SK-N-SH (cell line): ENCODE data around the gene BDKRB1. TPM values are rescaled to one million over a fixed set of nuclear protein-coding genes. Genes with fewer than 3 reads are reported as not detected.

Experiments used
- CTCF ChIA-PET: fragments of 300-600, 350-600 bp; formaldehyde crosslinking; extraction: SDS; loops from one replicate; lab custom pipeline; 2021; lab: Yijun Ruan, JAX
- POLR2A ChIA-PET: fragments of 350-600 bp; sonication (Branson Sonifier 250); formaldehyde crosslinking; extraction: SDS; loops from one replicate; lab custom pipeline; 2020; ENCODE audit warnings: antibody characterized with exemption, inconsistent platforms; lab: Yijun Ruan, JAX
- DNase-seq: peaks from one replicate; pipeline ENCODE4 v3.0.0; 2012
- H2AFZ ChIP-seq: fragments of 200-600 bp; sonication (generic); 2 replicates; pipeline ENCODE4 v1.8.1; 2016; ENCODE audit warnings: antibody characterized with exemption, mild to moderate bottlenecking, low read depth
- H3F3A ChIP-seq: fragments of 200-600 bp; sonication (generic); replicated peaks from 2 replicates; pipeline ENCODE3; 2016; ENCODE audit warnings: antibody characterized with exemption, mild to moderate bottlenecking; ENCODE audit not compliant: insufficient read depth
- H3K27ac ChIP-seq, 2 experiments: fragments of 200-500 bp in 1 of 2; fragments of 200-600 bp in 1 of 2; sonication (Bioruptor generic) in 1 of 2; sonication (generic), shearing (Covaris generic) in 1 of 2; 2 replicates each; pipeline versions ENCODE4 v1.5.1 to v1.6.1; 2014 to 2016; ENCODE audit warnings: low read depth in 2 of 2, inconsistent platforms in 1 of 2, low read length in 1 of 2, mild to moderate bottlenecking in 1 of 2, mixed read lengths in 1 of 2
- H3K27me3 ChIP-seq: fragments of 200-600 bp; sonication (generic), shearing (Covaris generic); 2 replicates; pipeline ENCODE4 v1.6.1; 2016; ENCODE audit warnings: mixed run types; ENCODE audit not compliant: insufficient read depth
- H3K36me3 ChIP-seq, 2 experiments: fragments of 200-500 bp in 1 of 2; fragments of 200-600 bp in 1 of 2; sonication (Bioruptor generic) in 1 of 2; sonication (generic) in 1 of 2; replicated peaks in 1 of 2; 2 replicates each; pipeline versions ENCODE3 to v1.5.1; 2014 to 2016; ENCODE audit warnings: low read length in 1 of 2, mild to moderate bottlenecking in 1 of 2; ENCODE audit not compliant: insufficient read depth in 2 of 2, control insufficient read depth in 1 of 2
- H3K4me1 ChIP-seq, 2 experiments: fragments of 200-500 bp in 1 of 2; fragments of 200-600 bp in 1 of 2; sonication (Bioruptor generic) in 1 of 2; sonication (generic), shearing (Covaris generic) in 1 of 2; 2 replicates each; pipeline versions ENCODE4 v1.5.1 to v1.6.1; 2014 to 2016; ENCODE audit warnings: low read depth in 1 of 2, low read length in 1 of 2, mixed run types in 1 of 2; ENCODE audit not compliant: insufficient read depth in 2 of 2, control insufficient read depth in 1 of 2
- H3K4me2 ChIP-seq: fragments of 200-600 bp; sonication (generic), shearing (Covaris generic); 2 replicates; pipeline ENCODE4 v1.6.1; 2017; ENCODE audit warnings: mixed run types
- H3K4me3 ChIP-seq, 2 experiments: fragments of 200-500 bp in 1 of 2; fragments of 200-600 bp in 1 of 2; sonication (Bioruptor generic) in 1 of 2; sonication (generic), shearing (Covaris generic) in 1 of 2; 2 replicates each; pipeline versions ENCODE4 v1.5.1 to v1.8.1; 2014 to 2016; ENCODE audit warnings: low read depth in 2 of 2, inconsistent platforms in 1 of 2, low read length in 1 of 2, mild to moderate bottlenecking in 1 of 2, mixed read lengths in 1 of 2, moderate library complexity in 1 of 2
- H3K79me2 ChIP-seq: fragments of 200-600 bp; sonication (generic); 2 replicates; pipeline ENCODE4 v1.8.1; 2017; ENCODE audit warnings: mild to moderate bottlenecking; ENCODE audit not compliant: insufficient read depth
- H3K9ac ChIP-seq: fragments of 200-600 bp; sonication (generic); 2 replicates; pipeline ENCODE4 v1.6.1; 2017; ENCODE audit warnings: mixed run types
- H3K9me2 ChIP-seq: fragments of 200-600 bp; sonication (generic); 2 replicates; pipeline ENCODE4 v1.6.1; 2017; ENCODE audit warnings: mixed run types
- H3K9me3 ChIP-seq: fragments of 200-600 bp; sonication (generic); 2 replicates; pipeline ENCODE4 v1.6.1; 2017; ENCODE audit warnings: mixed run types, mild to moderate bottlenecking, moderate library complexity
- H4K20me1 ChIP-seq: fragments of 200-600 bp; sonication (generic); 2 replicates; pipeline ENCODE4 v1.6.1; 2017; ENCODE audit warnings: mild to moderate bottlenecking, mixed run types; ENCODE audit not compliant: insufficient read depth
- CHD2 ChIP-seq: fragments of 150-350 bp; IDR thresholded peaks from 2 replicates; pipeline ENCODE4 v1.6.1; 2018; ENCODE audit warnings: low read length; ENCODE audit not compliant: partially characterized antibody
- FOXM1 ChIP-seq: IDR thresholded peaks from 2 replicates; pipeline ENCODE4 v1.4.0; 2012; ENCODE audit warnings: low read depth, mild to moderate bottlenecking
- JUND ChIP-seq: IDR thresholded peaks from 2 replicates; pipeline ENCODE4 v1.4.0; 2012
- NFIC ChIP-seq: IDR thresholded peaks from 2 replicates; pipeline ENCODE4 v1.4.0; 2012; ENCODE audit warnings: borderline replicate concordance
- NRF1 ChIP-seq: IDR thresholded peaks from 2 replicates; pipeline ENCODE4 v1.6.1; 2012; ENCODE audit warnings: low read depth, mild to moderate bottlenecking, low read length
- RAD21 ChIP-seq: IDR thresholded peaks from 2 replicates; pipeline ENCODE4 v1.6.1; 2012; ENCODE audit warnings: mild to moderate bottlenecking, low read length
- TEAD4 ChIP-seq: IDR thresholded peaks from 2 replicates; pipeline ENCODE4 v1.4.0; 2012; ENCODE audit warnings: mild to moderate bottlenecking, borderline replicate concordance; ENCODE audit not compliant: insufficient read depth
- YY1 ChIP-seq: IDR thresholded peaks from 2 replicates; pipeline ENCODE4 v1.4.0; 2012; ENCODE audit warnings: low read depth, mild to moderate bottlenecking
- WGBS: methylation state at CpG from one replicate; pipeline ENCODE4 v1.1.6; 2017; ENCODE audit warnings: low lambda C conversion rate; 5-methylcytosine and 5-hydroxymethylcytosine counted together
- polyA plus RNA-seq, 3 experiments: library from polyadenylated mRNA; depleted of rRNA; stranded (reverse); fragments of >200 nt; gene quantifications; 2 replicates each; pipeline ENCODE4 v1.2.3, GENCODE V29; 2012
- TF ChIP-seq, protein P1 (sequence below): IDR thresholded peaks from 2 replicates; pipeline ENCODE4 v1.6.1; 2012; ENCODE audit warnings: mild to moderate bottlenecking, low read depth, low read length, moderate library complexity

The BDKRB1 gene
- polyA plus RNA-seq, 1 of the 3 experiments (the other 2 are of a cell fraction), result 14.4 TPM

DNA sequence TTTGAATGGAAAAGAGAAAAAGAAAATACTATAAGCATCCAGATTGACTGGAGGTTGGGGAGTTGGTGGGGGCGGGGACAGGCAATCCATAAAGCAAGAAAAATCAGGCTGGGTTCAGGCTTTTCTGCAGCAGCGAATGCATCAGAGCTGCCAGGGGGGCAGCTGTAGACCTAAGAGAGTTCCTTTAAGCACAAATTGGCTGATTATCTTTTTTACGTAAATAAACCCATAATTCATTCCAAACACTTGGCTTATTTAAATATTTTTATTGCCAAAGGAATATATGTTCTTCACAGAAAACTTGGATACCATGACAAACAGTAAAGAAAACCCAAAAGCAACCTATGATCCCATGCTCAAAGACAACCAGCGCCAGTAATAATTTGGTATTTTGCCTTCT lies 41.2 kb upstream of the BDKRB1 start (continued):
- TF ChIP-seq, protein P1, sequence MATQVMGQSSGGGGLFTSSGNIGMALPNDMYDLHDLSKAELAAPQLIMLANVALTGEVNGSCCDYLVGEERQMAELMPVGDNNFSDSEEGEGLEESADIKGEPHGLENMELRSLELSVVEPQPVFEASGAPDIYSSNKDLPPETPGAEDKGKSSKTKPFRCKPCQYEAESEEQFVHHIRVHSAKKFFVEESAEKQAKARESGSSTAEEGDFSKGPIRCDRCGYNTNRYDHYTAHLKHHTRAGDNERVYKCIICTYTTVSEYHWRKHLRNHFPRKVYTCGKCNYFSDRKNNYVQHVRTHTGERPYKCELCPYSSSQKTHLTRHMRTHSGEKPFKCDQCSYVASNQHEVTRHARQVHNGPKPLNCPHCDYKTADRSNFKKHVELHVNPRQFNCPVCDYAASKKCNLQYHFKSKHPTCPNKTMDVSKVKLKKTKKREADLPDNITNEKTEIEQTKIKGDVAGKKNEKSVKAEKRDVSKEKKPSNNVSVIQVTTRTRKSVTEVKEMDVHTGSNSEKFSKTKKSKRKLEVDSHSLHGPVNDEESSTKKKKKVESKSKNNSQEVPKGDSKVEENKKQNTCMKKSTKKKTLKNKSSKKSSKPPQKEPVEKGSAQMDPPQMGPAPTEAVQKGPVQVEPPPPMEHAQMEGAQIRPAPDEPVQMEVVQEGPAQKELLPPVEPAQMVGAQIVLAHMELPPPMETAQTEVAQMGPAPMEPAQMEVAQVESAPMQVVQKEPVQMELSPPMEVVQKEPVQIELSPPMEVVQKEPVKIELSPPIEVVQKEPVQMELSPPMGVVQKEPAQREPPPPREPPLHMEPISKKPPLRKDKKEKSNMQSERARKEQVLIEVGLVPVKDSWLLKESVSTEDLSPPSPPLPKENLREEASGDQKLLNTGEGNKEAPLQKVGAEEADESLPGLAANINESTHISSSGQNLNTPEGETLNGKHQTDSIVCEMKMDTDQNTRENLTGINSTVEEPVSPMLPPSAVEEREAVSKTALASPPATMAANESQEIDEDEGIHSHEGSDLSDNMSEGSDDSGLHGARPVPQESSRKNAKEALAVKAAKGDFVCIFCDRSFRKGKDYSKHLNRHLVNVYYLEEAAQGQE, result no peak
- no peak for TF ChIP-seq YY1

DNA sequence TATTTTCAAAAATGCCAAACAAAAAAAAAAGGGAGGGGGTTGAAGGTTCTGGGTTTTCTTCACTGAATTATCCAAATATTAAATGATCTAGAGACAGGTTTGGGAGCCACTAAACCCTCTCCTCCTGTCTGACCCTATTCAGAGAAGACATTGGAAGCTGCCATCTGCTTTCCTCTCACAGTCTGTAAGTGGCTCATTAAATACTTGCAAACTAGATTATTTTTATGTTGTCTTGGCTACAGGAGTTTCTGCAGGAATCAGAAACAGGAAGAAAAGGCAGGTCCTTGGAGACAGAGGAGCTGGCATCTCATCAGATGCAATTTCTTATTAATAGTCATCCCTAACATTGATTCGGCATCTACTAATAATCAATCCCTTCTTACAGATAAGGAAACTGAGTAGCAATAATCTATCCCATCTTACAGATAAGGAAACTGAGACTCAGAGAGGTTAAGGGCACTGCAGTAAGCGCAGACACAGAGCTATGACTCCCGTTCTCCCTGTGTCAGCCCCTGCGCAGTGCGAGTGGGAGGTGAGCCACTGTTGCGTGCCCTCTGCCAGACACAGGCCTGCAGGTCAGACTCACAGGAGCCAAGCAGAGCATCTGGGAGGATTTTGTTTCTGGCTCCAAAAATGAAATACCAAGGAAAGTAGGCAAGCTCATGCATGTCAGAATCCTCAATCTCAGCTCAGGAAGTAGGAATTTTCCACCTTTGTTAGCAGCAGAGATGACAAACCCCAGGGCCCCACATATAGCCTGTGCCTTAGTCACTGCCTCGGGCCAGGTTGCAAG lies 40.4 kb upstream of the BDKRB1 start:
- Histone ChIP-seq H3F3A (no peaks in the 10 kb centered on the region), H3K36me3 (peaks cover 0 to 7% of the 10 kb centered on the region in 2 experiments), H4K20me1 (no peaks in the 10 kb centered on the region), H3K4me2 (no peak overlapping the region), H3K4me1 (peaks cover 0 to 20% of the 10 kb centered on the region in 2 experiments; a peak in 1 of 4 replicates), H3K9me3 (peaks cover 14% of the 10 kb centered on the region), H3K9ac (no peak overlapping the region), H2AFZ (no peak overlapping the region), H3K9me2 (no peaks in the 10 kb centered on the region), H3K27me3 (no peaks in the 10 kb centered on the region), H3K79me2 (0 out of 2 replicates have a peak, but pooled peaks cover 2% of the 10 kb centered on the region), H3K27ac (peak overlapping the region in 1 of 2 experiments; percentile 51; a peak in 2 of 4 replicates), H3K4me3 (no peak overlapping the region)
- no peak for TF ChIP-seq RAD21
- TF ChIP-seq TEAD4, result no peak
- no peak for TF ChIP-seq FOXM1
- TF ChIP-seq YY1, result no peak
- POLR2A ChIA-PET, result interaction anchor here (0.9 to 1.2 kb wide), 3 partner anchors 10 to 59 kb away, joined by 3 read pairs; no protein-coding TSS in a partner anchor
- CTCF ChIA-PET, result interaction anchor here (0.8 to 3.9 kb wide), 8 partner anchors 9 to 208 kb away, joined by 3 to 19 read pairs (median 4); no protein-coding TSS in a partner anchor
- 93% methylated on average over 5 of the region's 7 CpGs for WGBS
- DNase-seq, result no peak

DNA sequence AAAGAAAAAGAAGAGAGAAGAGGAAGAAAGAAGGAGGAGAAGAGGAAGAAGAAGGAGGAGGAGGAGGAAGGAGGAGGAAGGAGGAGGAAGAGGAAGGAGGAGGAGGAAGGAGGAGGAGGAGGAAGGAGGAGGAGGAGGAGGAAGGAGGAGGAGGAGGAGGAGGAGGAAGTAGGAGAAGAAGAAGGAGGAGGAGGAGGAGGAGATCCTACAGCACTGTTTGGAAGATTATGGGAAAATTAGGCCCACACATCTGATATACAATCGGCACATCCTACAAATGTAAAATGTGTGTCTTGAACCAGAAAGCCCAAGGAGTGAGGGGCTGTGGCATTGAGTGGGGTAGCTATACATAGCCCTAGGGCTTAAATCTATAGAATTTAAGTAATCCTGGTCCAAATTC lies 39.4 kb upstream of the BDKRB1 start:
- CTCF ChIA-PET, result interaction anchor here (1.2 to 3.9 kb wide), 5 partner anchors 59 to 118 kb away, joined by 3 to 19 read pairs (median 4); no protein-coding TSS in a partner anchor
- 0 out of 2 replicates have a peak, but pooled peaks cover 2% of the 10 kb centered on the region for H3K79me2 ChIP-seq
- TF ChIP-seq NRF1, result no peak
- TF ChIP-seq JUND, result no peak
- no peak for TF ChIP-seq CHD2
- no peak for TF ChIP-seq NFIC

More for the DNA sequence above, 39.4 kb upstream of the BDKRB1 start:
- H3K27ac ChIP-seq, result no peak overlapping the region; a peak in 1 of 4 replicates
- POLR2A ChIA-PET, result interaction anchor here (0.9 to 1.2 kb wide), 2 partner anchors 16 to 58 kb away, joined by 3 read pairs; no protein-coding TSS in a partner anchor
- H3K9me3 ChIP-seq, result peaks cover 9% of the 10 kb centered on the region
- no peak overlapping the region for H3K4me2 ChIP-seq
- no peaks in the 10 kb centered on the region for H3K27me3 ChIP-seq
- no peaks in the 10 kb centered on the region for H3F3A ChIP-seq
- 88% methylated on average over 1 of the region's 1 CpG for WGBS
- peaks cover 0 to 20% of the 10 kb centered on the region in 2 experiments; a peak in 1 of 4 replicates for H3K4me1 ChIP-seq
- no peak overlapping the region for H3K9ac ChIP-seq
- DNase-seq, result no peak
- H3K36me3 ChIP-seq, result peaks cover 0 to 5% of the 10 kb centered on the region in 2 experiments
- no peaks in the 10 kb centered on the region for H3K9me2 ChIP-seq
- H2AFZ ChIP-seq, result no peak overlapping the region
- H3K4me3 ChIP-seq, result no peak overlapping the region
- no peaks in the 10 kb centered on the region for H4K20me1 ChIP-seq
